ENCODE data around the gene ODAD3. TPM values are rescaled to one million over a fixed set of nuclear protein-coding genes. Genes with fewer than 3 reads are reported as not detected.
"Not testable (repeated sequence)": the region's sequence is repeated elsewhere in the genome, so short reads cannot be mapped to it uniquely, and the experiment has no call there.

ODAD3 gene
- total and polyA plus RNA-seq, 12 donors = 0.17 to 2.2 (median 0.37) TPM; not detected in 1

- Histone ChIP-seq H3K36me3 (no peaks in the 10 kb centered on the region), H3K9me3 (no peaks in the 10 kb centered on the region), H3K4me3 (no peak overlapping the region), H3K27ac (no peak overlapping the region), H3K4me1 (peaks cover 0 to 20% (median 7%) of the 10 kb centered on the region in 9 donors), H3K27me3 (peaks cover 0 to 28% (median 13%) of the 10 kb centered on the region in 7 donors)
- DNase-seq = no peak
- no peak for TF ChIP-seq CTCF (IDR thresholded peaks at IDR 0.05)
- ATAC-seq = no peak
- intact Hi-C loops (cut with DNase I) = loop anchor here in 2 of 10 donors (10.0 kb wide), 1 partner anchor 114 kb away; the partner anchor contains the start of gene TSPAN16 (in 2 of the 2)
- 88 to 92% methylated on average over 4 of the region's 4 CpGs for WGBS, 2 donors
Observed at GRCh38 chr19:11408591-11408990, 26.3 kb downstream of the ODAD3 start.

GRCh38 chr19:11406703-11407236, 28.2 kb downstream of the ODAD3 start:
- Histone ChIP-seq H3K27me3 (peaks cover 0 to 28% (median 13%) of the 10 kb centered on the region in 7 donors), H3K4me1 (peaks cover 0 to 20% (median 7%) of the 10 kb centered on the region in 9 donors)
- intact Hi-C loops (cut with DNase I) = loop anchor here in 2 of 10 donors (10.0 kb wide), 1 partner anchor 112 kb away; the partner anchor contains the start of gene TSPAN16 (in 2 of the 2)
- WGBS, 2 donors = 79% methylated on average over 12 of the region's 12 CpGs
- not testable (repeated sequence) for H3K27ac ChIP-seq, H3K9me3 ChIP-seq, DNase-seq, H3K36me3 ChIP-seq, H3K4me3 ChIP-seq
- ATAC-seq = peak in 1 of 8 donors; percentile 21

GRCh38 chr19:11405846-11406643, 28.9 kb downstream of the ODAD3 start:
- DNase-seq (peak in 1 of 2 donors; percentile 45), ATAC-seq (peak in 7 of 8 donors; percentile 36 to 81 (median 59))
- Histone ChIP-seq H3K36me3 (no peaks in the 10 kb centered on the region), H3K27me3 (peaks cover 0 to 28% (median 13%) of the 10 kb centered on the region in 7 donors), H3K4me1 (peaks cover 0 to 20% (median 7%) of the 10 kb centered on the region in 9 donors), H3K4me3 (no peak overlapping the region), H3K27ac (no peak overlapping the region), H3K9me3 (no peaks in the 10 kb centered on the region)
- peak in 7 of 9 donors; percentile 38 to 55 (median 45) for TF ChIP-seq CTCF (IDR thresholded peaks at IDR 0.05)
- intact Hi-C loops (cut with DNase I) = loop anchor here in 2 of 10 donors (10.0 kb wide), 1 partner anchor 111 kb away; the partner anchor contains the start of gene TSPAN16 (in 2 of the 2)
- 17 to 27% methylated on average over 44 of the region's 44 CpGs for WGBS, 2 donors

- Histone ChIP-seq H3K4me1 (peaks cover 0 to 20% (median 7%) of the 10 kb centered on the region in 9 donors), H3K4me3 (no peak overlapping the region), H3K27me3 (peaks cover 0 to 28% (median 11%) of the 10 kb centered on the region in 7 donors), H3K36me3 (no peaks in the 10 kb centered on the region), H3K27ac (peak overlapping the region in 2 of 10 donors; percentile 13 to 46), H3K9me3 (no peaks in the 10 kb centered on the region)
- WGBS, 2 donors = 43 to 47% methylated on average over 9 of the region's 9 CpGs
- no peak for TF ChIP-seq CTCF (IDR thresholded peaks at IDR 0.05)
- ATAC-seq = peak in 6 of 8 donors; percentile 26 to 91 (median 52)
- intact Hi-C loops (cut with DNase I) = loop anchor here in 2 of 10 donors (10.0 kb wide), 1 partner anchor 110 kb away; the partner anchor contains the start of gene TSPAN16 (in 2 of the 2)
- no peak for DNase-seq
Observed at GRCh38 chr19:11404588-11405222, 30.2 kb downstream of the ODAD3 start.

Data from heart right ventricle (tissue), 16 donors.